Suprapubic skin (tissue), 4 donors: ENCODE measurements around the gene HMOX2.

Source experiments
- EP300 ChIP-seq: sonication (generic); formaldehyde crosslinking; IDR thresholded peaks from one replicate; pipeline ENCODE4 v1.6.1; 2017; ENCODE audit warnings: antibody characterized with exemption
- POLR2AphosphoS5 ChIP-seq, 3 donors: sonication (generic); formaldehyde crosslinking; IDR thresholded peaks; one replicate each; pipeline ENCODE4 v1.6.1; 2017; ENCODE audit warnings: antibody characterized with exemption in 3 of 3
- TF ChIP-seq, protein P1 (sequence below), 2 donors: fragments of 200-600 bp in 1 of 2; fragments of 450-650 bp in 1 of 2; sonication (generic) in 1 of 2; IDR thresholded peaks; one replicate each; pipeline ENCODE4 v1.5.1; 2016 to 2019; ENCODE audit warnings: antibody characterized with exemption in 2 of 2, mild to moderate bottlenecking in 1 of 2, moderate library complexity in 1 of 2

DNA sequence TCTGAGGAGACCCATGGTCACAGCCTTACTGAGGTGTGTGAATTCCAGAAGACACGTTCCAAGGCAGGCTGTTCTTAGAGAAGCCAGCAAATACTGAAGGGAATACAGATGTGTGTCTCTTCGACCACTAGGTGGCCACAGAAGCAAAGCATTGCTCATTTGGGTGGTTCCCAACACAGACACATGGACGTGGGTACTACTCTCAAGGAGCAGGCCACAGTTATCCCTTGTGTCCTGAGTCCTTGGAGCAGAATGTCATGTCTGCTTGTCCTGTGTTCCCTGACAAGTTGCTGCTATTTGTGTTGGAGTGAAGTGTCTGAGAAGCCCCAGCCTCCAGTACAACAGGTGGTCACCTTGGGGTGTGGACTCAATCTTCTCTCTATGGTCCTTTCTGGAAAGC is 30.3 kb downstream of the HMOX2 start:
- TF ChIP-seq EP300 (no peak), POLR2AphosphoS5 (IDR thresholded peaks at IDR 0.05) (peak in 2 of 3 donors; percentile 31 to 35)
- TF ChIP-seq, protein P1, sequence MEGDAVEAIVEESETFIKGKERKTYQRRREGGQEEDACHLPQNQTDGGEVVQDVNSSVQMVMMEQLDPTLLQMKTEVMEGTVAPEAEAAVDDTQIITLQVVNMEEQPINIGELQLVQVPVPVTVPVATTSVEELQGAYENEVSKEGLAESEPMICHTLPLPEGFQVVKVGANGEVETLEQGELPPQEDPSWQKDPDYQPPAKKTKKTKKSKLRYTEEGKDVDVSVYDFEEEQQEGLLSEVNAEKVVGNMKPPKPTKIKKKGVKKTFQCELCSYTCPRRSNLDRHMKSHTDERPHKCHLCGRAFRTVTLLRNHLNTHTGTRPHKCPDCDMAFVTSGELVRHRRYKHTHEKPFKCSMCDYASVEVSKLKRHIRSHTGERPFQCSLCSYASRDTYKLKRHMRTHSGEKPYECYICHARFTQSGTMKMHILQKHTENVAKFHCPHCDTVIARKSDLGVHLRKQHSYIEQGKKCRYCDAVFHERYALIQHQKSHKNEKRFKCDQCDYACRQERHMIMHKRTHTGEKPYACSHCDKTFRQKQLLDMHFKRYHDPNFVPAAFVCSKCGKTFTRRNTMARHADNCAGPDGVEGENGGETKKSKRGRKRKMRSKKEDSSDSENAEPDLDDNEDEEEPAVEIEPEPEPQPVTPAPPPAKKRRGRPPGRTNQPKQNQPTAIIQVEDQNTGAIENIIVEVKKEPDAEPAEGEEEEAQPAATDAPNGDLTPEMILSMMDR (IDR thresholded peaks at IDR 0.05): peak; percentile 76 to 83
